GM21447 (cell line): Measurements from ENCODE around the gene ROS1.
"Not testable (repeated sequence)": the region's sequence is repeated elsewhere in the genome, so short reads cannot be mapped to it uniquely, and the experiment has no call there.

ENCODE experiments used
- ATAC-seq: cut with Tn5 transposase; IDR thresholded peaks from one replicate; pipeline ENCODE4 v1.9.1; 2021; ENCODE audit not compliant: unreplicated experiment

ROS1 gene

DNA sequence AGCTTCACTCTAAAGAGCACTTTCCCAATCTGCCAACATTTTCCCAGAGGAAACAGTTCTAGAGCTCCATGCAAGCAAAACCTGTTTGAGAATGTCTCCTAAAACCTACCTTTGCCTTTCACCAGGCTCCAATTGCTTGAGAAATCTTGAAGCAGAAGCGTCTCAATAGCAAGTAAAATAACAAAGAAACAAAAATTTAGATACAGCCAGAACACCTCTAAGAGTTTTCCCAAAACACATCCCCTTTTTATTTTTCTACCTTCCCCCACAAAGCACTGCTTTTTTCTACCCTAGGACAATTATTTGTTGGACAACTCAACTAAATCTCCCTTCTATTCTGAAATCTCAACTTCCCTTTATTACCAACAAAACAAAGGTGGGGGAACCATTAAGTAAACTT, 156.8 kb downstream of the ROS1 start:
- ATAC-seq, result no peak

DNA sequence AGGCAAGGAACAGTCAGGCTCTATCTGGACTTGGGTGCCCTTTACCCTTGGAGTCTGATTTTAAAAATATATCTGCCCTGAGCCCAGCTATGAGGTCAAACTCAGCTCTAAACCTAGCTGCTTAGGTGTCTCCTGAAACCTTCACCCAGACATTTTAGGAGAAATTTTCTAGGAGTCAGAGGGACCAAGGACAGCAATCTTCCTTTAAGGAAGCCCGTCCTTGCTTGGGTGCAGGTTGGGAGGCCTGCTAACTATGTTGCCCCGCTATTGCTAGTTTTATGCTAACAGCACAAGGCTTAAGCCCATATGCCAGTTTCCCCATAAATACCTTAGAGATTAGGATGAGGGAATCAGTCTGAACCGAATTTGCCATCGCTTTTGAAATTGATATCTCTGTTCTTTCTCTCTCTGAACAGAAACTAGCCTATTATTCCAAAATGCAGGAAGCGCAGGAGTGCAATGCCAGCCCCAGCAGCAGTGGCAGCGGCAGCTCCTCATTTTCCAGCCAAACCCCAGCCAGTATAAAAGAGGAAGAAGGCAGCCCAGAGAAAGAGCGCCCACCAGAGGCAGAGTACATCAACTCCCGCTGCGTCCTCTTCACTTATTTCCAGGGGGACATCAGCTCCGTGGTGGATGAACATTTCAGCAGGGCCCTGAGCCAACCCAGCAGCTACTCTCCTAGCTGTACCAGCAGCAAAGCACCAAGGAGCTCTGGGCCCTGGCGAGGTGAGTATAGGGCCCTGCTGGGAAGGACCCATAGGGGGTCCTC, 157.8 kb downstream of the ROS1 start:
- ATAC-seq, result no peak

DNA sequence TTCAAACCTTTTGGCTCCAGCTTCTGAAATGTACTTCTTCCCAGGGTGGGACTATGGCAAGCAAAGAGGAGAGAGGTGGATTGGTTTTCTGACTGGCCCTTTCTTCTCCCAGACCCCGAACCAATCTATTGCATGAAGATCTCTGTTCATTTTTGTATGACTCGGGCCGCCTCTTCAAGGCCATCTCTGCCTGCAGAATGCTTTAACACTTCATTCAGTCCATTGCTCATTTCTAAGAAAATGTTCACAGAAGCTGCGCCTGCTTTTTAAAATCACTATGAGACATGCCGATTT, 158.7 kb downstream of the ROS1 start:
- ATAC-seq, result no peak

DNA sequence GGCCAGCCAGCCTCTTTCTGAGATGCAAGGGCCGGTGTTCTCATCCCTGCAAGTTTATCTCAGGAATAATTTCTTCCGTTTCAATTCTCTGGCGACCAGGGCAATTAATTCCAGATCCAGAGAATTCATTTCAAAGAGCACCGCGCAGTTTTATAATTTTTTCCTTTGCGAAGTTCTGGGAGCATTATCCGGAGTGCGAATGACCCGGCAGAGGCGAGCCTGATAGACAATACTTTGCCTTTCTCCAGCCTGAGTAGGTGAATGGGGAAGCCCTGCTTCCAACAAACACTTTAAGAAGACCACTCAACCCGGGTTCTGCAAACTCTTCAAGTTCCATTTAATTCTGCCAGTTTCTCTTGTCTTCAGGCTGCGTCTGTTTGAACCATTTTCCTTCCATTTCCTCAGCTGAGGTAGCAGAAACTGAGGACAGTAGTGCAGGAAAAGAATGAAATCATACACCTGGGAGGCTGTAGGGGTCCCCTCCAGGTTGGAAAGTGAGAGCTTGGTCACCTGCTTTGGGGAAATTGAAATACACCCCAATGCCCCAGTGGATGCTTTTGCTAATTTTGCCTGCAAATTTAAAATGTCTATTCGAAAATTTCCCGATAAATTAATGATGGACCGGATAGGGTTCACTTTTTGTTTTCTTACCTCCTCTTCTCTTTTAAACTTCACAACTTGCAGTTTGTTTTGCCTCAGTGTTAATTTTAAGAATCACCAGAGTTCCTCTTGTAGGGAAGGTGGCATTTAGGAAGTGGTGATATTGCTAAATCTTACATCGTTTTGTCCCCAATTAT, 159.3 kb downstream of the ROS1 start:
- ATAC-seq, result no peak

DNA sequence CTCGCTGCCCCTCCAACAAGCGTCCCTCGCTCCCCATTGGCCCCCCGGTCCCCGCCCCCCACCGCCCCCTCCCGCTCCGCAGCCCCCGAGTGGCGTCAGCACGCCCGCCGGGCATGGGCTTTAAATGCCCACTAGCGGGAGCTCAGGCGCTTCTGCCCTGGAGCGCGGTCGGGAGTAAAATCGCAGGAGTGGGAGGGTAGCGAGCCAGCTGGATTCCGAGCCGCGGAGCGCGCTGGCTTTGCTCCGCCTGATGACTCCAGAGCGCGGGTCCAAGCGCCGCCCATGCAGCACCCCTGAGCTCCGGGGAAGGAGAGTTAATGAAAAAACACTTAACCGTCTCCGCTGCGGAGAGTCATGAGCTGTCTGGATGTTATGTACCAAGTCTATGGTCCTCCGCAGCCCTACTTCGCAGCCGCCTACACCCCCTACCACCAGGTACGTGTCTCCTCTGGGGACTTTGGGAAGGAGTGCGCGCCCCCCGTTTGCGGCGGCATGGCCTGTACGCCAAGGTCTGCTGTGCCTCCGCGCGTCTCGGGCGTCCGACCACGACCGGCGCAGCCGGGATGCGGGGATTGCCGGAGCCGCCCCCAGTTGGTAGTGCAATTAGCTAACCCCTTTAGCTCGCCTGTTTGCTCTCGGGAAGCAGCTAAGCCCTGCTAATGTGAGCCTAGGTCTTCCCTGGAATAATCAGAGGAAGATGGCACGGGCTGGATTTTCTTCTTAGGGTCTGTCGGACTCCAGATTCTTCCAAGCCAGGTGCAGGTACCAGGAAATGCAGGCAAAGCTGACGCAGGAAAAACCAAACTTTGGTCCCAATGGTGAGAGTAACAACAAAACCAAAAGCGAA, 160.1 kb downstream of the ROS1 start, which contains the start of gene VGLL2:
TSS of gene VGLL2 (plus strand) at position 149 of the 847 bp plus-strand sequence. CDS start at position 355, 206 bp downstream.
- ATAC-seq, result peak; percentile 17

DNA sequence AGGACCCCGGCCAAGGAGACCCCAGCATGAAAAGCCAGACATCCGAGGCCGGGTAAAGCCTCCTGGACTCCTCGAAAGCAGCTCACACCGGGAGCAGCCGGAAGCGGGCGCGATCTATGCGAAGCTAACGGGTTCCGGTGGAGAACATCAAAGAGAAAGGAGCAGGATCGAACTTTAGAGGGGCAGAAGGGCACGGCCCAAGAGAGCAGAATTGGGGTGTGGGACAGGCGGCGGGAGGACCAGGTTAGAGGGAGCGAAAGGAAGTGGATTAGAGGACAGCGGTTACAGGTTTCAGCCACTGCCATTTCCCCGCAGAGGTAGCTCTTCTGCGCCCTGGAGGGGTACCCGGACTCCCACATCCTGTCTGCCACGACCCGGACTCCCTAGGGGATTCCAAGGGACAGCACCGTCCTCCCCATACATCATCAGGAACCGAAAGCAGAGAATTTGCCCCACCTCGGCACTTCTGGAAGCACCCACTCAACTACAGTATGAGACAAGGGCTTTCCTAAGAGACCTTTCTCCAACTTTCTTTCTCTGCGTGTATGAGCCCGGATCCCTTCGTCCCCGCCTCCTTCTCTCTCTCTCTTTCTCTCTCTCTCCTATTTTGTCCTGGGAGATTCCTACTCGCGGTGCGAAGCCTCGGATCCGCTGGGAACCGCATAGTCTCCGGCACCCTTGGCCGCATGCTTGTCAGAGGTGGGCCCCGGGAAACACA, 160.9 kb downstream of the ROS1 start:
- peak; percentile 72 for ATAC-seq

DNA sequence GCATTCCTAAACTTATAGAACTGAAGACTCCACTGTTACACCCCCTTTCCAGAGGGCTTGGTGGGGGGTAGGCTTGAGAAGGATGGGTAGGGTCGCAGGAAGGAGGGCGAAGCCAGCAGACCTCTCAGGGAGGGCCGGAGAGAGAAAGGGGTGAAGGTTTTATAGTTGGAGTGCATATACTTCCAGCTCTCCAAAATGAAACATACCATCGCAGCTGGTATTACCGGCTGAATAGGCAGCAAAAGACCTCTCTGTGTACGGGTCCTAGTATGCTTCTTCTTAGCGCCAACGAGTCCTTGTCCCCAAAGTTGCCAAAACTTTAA, 161.4 kb downstream of the ROS1 start:
- ATAC-seq, result no peak

DNA sequence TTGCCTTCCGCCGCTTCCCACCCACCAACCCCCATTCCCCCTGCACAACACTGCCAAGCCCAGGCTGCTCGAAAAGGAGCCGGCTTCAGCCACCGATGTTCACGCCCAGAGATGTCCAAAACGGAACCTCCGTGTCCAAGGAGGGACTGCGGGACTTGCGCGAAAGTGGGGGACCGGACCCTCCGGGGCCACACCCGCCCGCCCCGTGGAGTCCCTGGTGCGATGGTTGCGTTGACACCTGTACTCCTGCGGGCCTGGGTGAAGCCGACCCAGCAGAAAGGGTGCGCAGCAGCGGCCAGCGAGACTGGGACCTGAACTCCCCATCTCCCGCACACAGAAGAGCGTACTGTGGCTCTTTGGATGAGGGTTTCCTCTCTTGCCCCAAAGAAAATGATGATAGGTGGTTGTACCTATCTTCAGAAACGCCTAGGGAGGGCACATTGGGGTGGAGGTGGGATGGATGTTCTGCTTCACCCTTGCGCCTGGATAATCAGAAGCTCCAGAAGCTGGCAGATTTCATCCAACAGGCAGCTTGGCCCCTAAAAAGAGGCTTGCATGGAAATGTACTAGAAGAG, 162.3 kb downstream of the ROS1 start:
- no peak for ATAC-seq

DNA sequence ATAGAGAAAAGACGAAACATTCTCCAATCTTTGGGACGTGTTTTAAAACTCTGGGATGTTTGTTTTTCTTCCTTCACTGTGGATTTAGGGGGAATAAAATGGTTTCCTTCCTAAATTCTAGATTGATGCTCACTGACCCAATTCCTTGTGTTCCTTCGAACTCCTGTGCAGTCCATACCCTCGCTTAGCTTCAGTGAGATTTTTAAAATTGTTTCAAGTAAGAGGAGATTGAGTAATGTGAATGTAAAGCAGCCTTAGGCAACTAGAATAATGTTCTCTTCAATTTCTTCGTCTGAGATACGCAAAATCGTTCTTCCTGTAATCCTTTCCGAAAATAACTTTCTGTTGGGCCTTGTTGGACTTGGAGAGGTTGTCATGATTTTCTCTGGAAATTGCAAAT, 162.9 kb downstream of the ROS1 start:
- no peak for ATAC-seq

DNA sequence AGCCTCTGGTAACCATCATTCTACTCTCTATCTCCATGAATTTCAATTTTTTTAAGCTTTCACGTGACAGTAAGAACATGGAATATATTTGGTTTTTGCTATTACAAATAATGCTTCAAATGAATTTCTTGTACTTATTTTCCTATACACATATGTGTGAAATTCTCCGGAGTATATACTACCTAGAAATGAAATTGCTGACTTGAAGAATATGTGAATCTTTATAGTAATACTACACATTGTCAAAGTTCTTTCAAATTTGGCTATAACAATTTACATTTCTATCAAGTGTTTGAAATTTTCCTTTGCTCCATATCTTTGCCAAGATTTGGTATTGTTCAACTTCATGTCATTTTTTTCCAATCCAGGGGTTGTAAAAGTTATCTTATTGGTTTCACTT, 172.0 kb downstream of the ROS1 start:
- ATAC-seq, result no peak

DNA sequence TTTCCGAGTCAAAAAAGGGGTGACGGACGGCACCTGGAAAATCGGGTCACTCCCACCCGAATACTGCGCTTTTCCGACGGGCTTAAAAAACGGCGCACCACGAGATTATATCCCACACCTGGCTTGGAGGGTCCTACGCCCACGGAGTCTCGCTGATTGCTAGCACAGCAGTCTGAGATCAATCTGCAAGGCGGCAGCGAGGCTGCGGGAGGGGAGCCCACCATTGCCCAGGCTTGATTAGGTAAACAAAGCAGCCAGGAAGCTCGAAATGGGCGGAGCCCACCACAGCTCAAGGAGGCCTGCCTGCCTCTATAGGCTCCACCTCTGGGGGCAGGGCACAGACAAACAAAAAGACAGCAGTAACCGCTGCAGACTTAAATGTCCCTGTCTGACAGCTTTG, 180.8 kb downstream of the ROS1 start:
- ATAC-seq, result not testable (repeated sequence)

DNA sequence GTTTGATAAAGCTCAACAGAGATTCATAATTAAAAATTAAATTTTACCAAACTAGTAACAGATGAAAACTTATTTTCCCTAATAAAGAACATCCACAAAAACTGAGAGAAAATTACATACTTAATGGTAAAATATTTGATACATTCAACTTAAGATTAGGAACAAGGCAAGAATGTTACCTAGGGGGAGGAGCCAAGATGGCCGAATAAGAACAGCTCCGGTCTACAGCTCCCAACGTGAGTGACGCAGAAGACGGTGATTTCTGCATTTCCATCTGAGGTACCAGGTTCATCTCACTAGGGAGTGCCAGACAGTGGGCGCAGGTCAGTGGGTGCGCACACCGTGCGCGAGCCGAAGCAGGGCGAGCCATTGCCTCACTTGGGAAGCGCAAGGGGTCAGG, 181.2 kb downstream of the ROS1 start:
- ATAC-seq, result not testable (repeated sequence)
